Myocyte (in vitro differentiated cells): ENCODE measurements around the gene BMPR1B. TPM values are rescaled to one million over a fixed set of nuclear protein-coding genes. Genes with fewer than 3 reads are reported as not detected.
"Not testable (repeated sequence)": the region's sequence is repeated elsewhere in the genome, so short reads cannot be mapped to it uniquely, and the experiment has no call there.

Experiments
- DNase-seq: peaks from one replicate; pipeline ENCODE4 v3.0.0-alpha.2; 2012; ENCODE audit warnings: low read depth
- total RNA-seq: library from RNA; depleted of rRNA; stranded (reverse); fragments of >200 nt; gene quantifications from 2 replicates; pipeline ENCODE4 v1.2.3, GENCODE V29; 2014

The BMPR1B gene
- total RNA-seq, 1 donor from 2014 or later = 9.8 TPM

- no peak for DNase-seq
Measured at GRCh38 chr4:95020521-95020920, 262.8 kb downstream of the BMPR1B start.

DNA sequence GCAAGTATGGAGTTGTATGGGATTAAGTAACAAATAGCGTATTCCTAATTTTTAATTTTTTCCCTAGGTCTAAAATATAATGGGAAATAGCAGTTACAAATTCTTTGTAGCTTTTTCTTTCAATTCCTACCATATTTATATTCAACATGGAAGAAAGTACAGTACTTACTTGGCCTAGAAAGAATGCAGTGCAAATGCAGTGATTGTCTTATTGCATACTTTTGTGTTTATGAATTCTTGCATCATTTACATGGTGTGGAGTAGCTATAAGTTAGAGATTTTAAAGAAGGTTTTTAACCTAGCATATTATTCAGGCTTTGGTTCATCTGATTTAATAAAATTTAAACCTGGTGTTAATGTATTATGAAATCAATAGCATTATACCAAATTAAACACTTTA lies 263.3 kb downstream of the BMPR1B start:
- no peak for DNase-seq

DNA sequence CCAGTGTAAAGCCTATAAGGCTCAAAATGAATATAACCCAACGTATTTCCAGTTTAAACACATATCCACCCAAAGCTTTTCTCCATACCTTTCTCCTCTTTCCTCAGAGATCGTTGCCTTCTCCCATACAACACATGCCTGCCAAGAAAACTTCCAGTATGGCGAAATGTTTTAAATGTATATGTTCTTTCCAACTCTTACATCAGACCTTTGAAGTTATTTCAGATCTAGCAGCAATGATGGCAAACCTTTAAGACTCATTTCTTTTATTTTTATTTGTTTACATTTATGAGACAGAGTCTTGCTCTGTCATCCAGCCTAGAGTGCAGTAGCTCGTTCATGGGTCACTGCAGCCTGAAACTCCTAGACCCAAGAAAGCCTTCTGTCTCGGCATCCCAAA lies 265.4 kb downstream of the BMPR1B start:
- no peak for DNase-seq

DNA sequence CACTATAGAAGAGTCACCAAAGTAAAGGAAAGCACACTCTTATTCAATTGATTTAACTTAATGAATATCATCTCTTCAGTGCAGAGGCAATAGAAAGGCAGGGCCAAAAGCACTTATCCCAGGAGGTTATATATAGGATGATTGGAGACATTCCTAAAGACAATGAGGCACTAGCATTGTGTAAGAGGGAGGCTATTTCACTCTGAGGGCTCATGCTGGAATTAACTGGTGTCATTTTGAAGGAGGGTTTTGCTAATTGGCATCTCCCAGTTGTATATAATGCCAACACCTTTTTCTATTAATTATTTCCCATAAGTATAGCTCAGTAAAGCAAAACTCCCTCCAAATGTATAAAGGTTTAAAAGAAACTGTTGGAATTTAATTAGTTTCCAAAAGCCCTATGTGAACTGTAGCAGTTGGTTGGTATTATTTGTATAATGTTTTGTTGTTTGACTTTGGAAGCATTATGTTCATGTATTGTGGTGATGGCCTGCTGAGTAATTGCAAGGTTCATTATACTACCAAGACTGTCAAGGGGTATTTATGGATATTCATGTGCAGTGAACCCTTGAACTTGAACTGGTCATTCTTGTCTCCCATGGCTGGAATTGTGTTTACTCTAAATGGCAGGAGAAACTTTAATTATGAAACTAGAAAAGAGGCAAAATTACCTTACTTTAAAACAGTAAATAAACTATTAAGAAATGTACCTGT lies 270.3 kb downstream of the BMPR1B start:
- DNase-seq = no peak

DNA sequence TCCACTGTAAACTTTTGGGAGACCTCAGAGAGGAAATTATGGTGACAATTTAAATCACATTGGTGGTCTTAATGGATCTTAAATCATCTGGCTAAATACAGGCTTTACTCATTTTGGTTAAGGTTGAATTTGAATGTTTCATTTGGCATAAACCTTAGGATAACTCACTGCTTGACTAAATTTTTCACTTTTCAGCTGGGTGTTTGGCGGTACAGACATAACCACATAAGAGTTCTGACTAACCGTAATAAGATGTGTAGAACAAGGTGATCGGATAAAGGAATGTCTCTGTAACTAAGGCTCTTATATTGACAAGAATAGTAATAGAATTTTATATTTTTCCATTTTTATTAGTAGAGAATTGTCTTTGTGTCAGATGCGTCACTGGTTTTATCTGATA lies 281.0 kb downstream of the BMPR1B start:
- no peak for DNase-seq

DNA sequence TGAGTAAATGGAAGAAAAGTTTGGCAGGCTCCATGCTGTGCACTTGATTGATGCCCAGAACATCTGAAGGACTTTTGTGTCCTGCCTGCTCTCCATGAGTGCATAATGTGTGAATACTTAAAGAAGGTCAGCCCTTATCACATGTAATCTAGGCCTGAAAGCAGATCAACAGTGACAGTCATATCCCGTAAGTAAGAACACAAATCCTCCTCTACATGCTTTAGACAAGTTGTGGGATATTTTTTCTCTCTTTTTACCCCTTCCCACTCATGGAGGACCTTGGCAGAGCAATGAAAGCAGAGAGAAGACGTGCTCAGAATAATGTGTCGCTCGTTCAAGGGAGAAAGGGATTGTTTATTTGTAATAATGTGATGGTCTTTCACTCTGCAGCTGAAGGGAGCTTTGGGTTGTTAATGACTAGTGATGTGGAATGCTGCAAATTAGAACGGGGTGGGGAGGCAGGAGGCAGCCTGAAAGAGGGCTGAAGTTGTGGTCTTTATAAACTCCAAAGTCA lies 286.6 kb downstream of the BMPR1B start:
- no peak for DNase-seq

GRCh38 chr4:95045429-95045828 lies 287.7 kb downstream of the BMPR1B start:
- no peak for DNase-seq

DNA sequence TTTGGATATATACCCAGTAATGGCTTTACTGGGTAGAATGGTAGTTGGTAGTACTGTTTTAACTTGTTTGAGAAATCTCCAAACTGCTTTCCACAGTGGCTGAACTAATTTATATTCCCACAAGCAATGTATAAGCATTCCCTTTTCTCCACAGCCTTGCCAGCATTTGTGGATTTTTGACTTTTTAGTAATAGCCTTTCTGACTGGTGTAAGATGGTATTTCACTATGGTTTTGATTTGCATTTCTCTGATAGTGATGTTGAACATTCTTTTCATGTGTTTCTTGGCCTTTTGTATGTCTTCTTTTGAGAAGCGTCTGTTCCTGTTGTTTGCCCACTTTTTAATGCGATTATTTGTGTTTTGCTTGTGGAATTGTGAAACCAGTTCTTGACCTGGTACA lies 290.5 kb downstream of the BMPR1B start:
- no peak for DNase-seq

DNA sequence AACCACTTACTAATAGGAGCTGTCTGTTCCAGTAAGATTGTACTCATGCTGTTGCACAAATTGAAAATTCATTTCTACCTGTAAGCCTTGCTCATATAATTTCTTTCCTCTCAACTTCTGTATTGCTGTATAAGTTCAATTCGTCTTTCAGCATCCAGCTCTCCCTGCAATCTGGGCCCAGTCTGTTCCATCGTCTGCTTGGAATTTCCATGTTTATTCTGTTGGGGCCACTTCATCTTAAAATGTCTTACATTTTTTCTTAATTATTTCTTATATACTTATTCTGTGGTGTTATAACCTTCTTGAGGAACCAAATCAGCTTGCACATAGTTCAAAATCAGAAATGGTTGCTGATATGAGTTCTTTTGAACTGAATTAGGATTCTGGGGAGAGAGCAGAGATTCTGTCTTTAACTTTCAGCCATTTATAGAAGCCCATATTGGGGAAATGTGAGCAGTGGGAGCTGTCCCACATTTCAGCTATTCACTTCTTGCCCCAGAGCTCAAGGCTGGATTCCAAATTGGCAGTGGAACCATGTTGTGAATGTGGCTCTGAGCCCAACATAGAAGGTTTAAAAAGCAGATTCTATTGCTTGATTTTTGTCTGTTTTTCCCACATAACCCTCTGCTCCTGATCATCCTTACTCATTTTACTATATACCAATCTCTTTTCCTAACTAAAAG lies 291.9 kb downstream of the BMPR1B start:
- DNase-seq = peak; percentile 43

DNA sequence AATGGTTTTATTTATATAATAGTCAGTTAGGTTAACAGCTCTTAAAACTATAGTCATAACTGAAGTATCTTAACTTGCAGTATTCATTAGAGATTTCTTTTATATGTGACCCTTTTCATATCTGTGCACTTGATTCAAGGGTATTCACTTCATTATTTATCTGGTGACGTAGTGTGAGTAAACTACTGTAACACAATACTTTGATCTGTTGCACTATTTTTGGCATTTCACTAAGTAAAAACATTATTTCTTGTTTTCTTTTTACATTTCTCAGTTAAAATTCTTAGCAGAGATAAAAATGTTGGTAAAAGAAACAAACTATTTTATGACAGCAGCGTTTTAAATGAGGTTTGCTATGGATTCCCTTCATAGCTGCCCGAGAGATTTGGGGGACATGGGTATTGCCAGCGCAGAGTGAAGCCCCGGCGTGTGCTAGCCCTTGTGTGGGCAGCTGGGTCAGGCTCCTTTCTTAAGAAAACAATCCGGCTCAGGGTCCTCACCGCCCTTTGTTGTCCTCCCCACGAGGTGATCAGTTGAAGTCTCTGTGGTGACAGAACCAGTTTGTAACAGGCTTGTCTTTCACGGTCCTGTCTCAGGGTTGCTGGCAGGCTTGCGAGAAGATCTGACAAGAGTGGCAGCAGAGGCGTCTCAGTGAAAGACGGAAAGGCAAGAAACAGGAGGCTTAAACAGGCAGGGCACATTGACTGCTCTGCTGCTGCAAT lies 293.4 kb downstream of the BMPR1B start:
- DNase-seq = peak; percentile 17

DNA sequence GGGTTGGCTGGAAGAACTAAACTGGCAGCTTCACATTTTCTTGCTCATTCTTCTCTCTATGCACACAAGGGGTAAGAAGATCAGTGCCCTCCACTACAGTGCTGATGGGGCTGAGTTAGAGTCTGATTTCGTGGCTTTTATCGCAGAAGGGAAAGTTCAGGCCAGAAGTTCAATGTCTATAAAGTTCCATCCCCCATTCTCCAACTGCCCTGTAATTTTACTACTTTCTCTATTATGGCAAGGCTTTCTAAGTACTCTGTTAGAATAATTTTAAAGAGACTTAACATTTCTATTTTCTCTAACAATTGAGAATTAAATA lies 293.9 kb downstream of the BMPR1B start:
- DNase-seq = no peak

- DNase-seq = no peak
Measured at GRCh38 chr4:95058991-95059390, 301.2 kb downstream of the BMPR1B start.

DNA sequence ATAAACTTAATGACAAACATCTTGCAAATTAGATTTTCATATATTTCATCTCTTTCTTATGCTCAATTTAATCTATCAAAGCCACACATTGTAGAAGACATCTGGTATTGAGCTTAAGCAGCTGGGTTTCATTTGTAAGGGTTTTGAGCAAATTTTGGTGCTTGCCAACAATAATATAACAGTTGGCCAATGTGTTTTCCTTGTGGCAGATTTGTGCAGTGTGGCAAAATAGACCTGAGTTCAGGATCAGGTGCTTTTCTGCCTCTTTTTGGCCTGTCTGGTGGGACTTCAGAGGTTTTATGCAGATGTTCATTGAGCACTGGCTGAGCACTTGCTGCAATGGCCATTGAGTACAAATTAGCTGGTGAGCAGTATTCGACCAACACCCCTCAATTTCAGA lies 301.9 kb downstream of the BMPR1B start:
- DNase-seq = peak; percentile 21

GRCh38 chr4:95061220-95061619 lies 303.5 kb downstream of the BMPR1B start:
- DNase-seq = peak; percentile 55

DNA sequence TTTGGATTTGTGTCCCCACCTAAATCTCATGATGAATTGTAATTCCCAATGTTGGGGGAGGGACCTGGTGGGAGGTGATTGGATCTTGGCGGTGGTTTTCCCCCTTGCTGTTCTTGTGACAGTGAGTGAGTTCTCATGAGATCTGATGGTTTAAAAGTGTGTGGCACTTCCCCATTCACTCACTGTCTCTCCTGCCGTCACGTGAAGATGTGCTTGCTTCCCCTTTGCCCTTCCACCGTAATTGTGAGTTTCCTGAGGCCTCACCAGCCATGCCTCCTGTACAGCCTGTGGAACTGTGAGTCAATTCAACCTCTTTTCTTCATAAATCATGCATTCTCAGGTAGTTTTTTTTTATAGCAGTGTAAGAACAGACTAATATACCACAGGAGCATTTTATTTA lies 304.0 kb downstream of the BMPR1B start:
- DNase-seq = not testable (repeated sequence)

DNA sequence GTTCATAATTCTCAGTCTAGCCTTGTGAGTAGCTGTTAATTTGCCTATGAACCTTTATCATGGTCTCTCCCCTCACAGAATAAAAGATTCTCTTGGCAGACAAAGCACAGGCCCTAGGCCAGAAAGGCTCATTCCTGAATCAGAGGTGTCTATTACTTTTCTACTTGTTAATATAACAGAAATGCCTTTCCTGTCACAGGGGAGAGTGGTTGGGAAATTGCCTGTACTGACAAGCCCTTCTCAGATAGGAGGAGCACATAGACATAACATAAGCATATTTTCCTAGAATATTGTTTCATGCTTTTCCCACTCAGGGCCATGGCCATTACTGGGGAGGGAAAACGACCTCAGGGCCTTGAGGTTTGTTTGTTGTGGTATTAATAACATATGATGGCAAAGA lies 308.3 kb downstream of the BMPR1B start:
- DNase-seq = no peak

- no peak for DNase-seq
Measured at GRCh38 chr4:95068401-95068800, 310.6 kb downstream of the BMPR1B start.

GRCh38 chr4:95068818-95069478 lies 311.2 kb downstream of the BMPR1B start:
- DNase-seq = peak; percentile 38

GRCh38 chr4:95071851-95072250 lies 314.1 kb downstream of the BMPR1B start:
- no peak for DNase-seq

GRCh38 chr4:95073646-95074045 lies 315.9 kb downstream of the BMPR1B start:
- DNase-seq = no peak

GRCh38 chr4:95077864-95078263 lies 320.1 kb downstream of the BMPR1B start:
- no peak for DNase-seq

DNA sequence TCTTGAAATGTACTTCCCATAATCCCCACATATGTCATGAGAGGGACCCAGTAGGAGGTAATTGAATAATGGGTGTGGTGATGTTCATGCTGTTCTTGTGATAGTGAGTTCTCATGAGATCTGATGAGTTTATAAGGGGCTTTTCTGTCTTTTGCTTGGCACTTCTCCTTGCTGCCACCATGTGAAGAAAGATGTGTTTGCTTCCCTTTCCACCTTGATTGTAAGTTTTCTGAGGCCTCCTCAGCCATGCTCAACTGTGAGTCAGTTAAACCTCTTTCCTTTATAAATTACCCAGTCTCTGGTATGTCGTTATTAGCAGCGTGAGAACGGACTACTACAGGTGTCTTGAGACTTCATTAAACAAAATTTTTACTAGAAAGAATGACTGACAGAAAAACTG lies 323.2 kb downstream of the BMPR1B start:
- no peak for DNase-seq
